ENCODE measurements around the gene FOXL3.

DNA sequence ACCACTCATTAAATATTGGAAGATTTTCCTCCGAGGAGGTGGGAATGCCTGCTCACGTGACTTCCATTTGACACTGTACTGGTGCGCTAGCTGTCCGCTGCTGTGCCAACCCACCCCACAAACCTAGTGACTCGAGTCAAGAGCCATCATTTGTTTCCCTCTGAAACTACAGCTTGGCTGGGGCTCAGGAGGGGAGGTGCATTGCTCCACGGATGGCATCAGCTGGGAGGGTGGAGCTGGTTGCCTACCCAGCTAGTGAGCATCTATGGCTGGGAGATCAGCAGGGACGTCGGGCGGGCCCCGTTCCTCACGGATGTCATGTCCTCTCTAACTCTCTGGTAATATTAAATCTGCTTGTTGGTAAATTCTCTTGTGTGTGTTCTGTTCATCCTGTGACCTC is 9.5 kb upstream of the FOXL3 start:
- no peak for TF ChIP-seq TEAD4 (IDR thresholded peaks at IDR 0.05)
- TF ChIP-seq EGR1 (IDR thresholded peaks at IDR 0.05) = no peak
- no peak for TF ChIP-seq MAX (IDR thresholded peaks at IDR 0.05)
